COR-L47 (cell line): Measurements from ENCODE around the gene ELOVL2.

Experiments
- DNase-seq: peaks from one replicate; lab custom pipeline; 2025; lab: John Stamatoyannopoulos, UW

Gene ELOVL2

DNA sequence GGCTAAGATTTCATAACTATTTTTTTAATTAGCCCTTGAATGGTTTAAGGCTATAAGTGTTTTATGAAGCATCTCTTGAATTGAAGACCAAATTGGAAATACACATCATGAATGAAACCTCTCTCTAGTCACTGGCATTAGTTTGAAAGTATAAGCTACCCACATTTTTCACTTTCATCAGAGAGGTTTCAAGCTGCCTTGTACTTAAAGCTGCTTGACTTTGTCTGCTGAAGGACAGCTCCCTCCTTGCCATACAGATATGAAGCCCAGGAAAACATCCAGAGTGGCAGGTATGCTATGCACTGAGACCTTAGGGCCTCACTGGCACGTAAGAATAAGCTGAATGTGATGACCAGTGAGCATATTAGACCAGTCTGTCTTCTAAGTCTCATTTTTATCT is 62.7 kb downstream of the ELOVL2 start:
- no peak for DNase-seq

DNA sequence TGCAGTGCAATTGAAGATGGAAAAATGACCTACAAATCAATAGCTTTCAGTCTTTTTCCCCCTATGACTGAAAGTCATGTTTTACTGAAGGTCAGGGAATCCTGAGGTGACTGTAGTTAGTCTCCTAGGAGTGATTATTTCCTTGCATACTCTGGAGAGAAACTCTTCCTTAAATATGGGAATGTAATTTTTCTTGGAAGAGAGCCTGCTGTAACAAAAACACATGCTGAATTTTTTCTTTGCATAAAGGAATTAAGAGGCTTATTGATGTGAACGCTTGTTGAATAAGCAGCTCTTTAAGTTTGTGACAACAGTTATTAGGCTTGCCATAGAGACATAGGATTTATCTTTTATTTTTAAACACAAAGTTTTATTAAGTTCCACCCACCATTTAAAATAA is 64.5 kb downstream of the ELOVL2 start:
- no peak for DNase-seq

DNA sequence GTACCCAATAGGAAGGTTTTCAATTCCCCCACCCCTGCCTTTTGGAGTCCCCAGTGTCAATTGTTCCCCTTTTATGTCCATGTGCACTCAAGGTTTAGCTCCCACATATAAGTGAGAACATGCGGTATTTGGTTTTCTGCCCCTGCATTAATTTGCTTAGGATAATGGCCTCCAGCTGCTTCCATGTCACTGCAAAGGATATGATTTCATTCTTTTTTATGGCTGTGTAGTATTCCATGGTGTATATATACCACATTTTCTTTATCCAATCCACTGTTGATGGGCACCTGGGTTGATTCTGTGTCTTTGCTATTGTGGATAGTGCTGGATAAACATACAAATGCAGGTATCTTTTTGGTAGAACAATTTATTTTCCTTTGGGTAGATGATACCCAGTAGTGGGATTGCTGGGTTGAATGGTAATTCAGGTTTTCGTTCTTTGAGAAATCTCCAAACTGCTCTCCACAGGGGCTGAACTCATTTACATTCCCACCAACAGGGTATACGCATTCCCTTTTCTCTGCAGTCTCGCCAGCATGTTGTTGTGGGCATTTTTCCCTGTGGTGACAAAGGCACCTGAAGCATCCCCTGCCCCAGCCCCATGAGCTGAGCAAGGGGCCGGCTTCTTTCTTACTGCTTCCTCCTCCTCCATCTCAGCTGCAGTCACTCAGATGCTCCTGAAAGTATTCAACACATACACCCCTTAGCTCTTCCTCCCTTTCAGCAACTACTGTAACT is 66.7 kb downstream of the ELOVL2 start:
- no peak for DNase-seq

DNA sequence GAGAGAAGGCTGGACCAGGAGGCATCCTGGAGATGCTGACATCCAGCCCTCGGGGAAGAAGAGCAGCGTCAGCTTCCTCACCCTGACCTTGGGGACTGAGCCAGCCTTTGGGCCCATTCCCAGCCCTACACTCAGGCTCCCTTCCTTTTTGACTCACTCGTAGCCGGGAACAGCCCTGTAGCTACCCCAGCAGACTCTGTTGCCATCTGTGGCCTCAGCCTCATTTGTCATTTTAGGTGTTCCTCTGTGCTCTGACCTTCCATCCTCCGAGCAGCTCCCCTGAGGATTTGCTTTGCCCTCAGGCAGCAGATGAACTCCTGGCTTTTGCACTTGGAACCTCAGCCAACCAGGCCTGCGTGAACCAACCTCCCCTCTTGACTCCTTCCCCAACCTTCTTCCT is 67.5 kb downstream of the ELOVL2 start:
- DNase-seq = no peak

DNA sequence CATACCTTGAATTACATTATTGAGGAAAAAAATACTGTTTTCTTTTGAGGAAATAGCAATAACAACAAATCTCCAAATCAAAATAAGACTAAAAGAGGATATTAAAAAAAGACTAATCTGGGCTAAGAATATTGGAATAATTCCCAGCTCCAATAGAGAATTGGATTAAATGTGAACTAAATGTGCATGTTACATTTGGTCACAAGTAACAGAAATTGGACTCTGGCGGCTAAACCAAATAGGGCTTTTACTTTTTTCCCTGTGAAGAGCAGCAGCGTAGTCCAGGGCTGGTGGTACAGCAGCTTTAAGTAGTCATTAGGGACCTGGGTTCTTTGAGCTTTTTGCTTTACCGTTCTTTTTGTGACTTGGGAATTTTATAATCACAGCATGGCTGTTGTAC is 71.9 kb downstream of the ELOVL2 start:
- DNase-seq = no peak

DNA sequence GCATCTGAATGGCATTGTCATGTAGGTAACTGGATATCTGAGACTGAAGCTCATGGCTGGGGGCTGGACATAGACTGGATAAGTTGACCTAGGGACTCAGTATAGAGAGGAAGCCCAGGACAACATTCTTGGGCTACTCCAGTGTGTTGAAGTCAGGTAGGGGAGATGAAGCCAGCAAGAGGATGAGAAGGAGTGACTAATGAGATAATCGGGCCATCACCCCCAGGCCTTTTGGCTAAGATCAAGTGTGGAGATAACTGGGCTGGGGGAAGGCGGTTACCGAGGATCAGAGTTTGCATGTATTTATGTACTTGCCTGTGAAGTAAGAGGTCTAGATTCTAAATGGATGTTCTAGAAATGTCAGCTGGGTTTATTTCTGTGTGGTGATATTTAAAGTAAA is 73.4 kb downstream of the ELOVL2 start:
- no peak for DNase-seq

DNA sequence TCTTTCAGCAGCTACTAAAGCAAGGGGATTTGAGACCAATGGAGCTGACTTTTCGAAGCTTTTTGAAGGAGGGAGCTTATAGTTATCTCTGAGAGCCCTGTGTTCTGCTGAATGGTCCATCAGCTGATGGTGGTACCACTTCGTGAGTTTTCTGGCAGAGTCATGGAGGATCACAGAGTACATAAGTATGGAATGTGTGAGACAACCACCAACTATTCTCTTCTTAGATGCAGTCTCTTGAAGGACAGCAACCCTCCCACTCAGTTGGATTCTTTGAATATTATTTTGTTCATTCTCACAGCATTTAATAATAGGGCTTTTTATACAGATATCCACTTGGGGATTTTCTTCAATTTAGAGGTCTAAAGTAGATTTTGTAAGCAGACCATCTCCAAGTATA is 75.3 kb downstream of the ELOVL2 start:
- DNase-seq = no peak

DNA sequence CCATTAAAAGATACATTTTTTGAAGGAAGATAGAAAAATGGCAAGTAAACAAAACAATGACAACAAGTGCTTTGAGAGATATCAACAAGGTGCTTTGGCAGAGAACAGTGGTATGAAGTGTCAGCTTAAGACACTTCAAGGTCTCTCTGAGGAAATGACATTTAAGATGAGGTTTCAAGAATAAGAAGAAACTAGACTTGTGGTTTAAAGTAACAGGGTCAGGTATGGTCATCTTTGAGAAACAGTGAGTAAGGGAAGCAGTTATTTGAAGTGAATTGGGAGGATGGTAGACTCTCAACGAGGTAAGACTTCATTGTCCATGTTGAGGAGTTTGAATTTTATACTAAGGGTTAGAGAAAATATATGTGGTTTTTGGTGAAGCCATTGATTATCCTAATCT is 79.4 kb downstream of the ELOVL2 start:
- no peak for DNase-seq

DNA sequence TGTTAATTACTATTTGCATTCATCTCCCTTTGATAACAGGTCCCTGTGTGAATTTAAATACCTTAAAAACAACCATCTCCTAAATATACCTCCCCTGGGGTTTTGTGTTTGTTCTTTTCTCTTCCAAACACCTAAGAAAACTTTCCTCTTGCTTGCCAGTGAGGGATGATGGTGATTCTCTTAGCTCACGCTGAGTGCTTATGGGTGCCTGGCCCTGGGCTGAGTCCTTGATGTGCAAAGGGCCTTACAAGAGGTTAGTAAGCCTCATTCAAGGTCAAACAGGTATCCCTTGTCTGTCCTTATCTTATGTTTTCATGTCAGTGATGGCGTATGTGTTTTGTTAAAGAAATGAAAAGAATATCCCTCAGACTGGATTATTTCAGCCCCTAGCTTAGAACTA is 81.0 kb downstream of the ELOVL2 start:
- DNase-seq = no peak

DNA sequence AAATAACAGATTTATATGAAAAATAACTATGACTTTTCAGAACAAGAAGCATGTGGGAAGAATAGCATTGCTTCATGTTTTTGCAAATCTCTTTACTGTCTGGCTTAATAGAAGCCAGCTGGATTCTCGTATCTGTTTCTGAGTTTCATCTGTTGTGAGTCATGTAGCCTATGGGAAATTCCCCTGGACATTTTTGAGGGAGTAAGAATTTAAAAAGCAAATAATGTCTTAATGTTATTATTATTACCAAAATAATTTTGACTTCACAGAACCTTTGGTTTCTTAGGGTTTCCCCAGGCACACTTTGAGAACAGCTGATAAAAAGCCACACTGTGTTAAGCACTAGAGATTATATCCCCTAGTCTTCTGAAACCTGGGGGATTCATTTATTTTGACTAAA is 81.4 kb downstream of the ELOVL2 start:
- no peak for DNase-seq

DNA sequence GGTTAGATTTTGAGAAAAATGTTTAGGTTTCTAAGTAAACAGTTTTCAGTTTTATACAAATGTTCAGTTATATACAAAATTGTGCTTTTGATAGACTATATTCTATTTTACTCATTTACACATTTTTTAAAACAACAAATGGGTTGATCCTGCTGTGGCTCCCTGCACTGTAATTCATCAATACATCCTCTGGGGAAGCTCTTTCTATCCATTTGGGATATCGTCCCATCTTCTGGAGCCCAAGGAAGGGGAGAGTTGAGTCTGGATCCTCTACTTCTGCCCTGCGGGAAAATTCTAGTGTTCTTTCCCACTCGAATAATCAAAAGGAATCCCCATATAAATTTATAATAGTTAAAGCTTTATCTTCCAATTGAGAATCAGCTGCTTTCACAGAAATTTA is 82.3 kb downstream of the ELOVL2 start:
- no peak for DNase-seq

DNA sequence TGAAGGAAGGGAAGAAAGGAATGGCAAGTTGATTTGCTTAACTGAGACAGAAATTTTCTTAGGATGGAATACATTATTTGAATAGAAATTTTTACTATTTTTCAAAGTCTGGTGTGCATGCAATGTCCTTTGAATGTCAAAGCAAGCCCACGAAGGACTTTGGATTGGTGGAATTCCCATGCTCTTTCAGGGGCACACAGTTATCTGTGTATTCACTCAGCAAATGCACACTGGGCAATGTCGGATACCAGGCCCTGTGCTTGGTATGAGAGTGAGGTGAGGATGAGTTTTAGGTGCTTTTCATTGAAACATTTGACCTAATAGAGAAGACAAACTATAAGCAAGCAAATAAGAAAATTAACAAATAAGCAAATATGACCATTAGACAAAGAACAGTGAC is 83.9 kb downstream of the ELOVL2 start:
- no peak for DNase-seq

DNA sequence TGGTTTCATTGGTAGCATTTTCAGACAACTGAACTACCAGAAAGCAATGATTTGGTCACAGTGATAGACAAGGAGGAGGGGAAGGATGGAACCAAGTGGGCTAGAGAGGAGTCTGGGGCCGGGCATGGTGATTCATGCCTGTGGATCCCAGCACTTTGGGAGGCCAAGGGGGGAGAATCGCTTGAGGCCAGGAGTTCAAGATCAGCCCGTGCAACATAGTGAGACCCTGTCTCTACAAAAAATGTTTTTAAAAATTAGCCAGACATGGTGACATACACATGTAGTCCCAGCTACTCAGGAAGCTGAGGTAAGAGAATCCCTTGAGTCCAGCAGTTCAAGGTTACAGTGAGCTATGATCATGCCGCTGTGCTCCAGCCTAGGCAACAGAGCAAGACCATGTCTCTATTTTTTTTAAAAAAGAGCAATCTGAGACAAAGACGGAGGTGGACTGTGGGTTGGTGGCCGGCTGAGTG is 86.7 kb downstream of the ELOVL2 start:
- no peak for DNase-seq

DNA sequence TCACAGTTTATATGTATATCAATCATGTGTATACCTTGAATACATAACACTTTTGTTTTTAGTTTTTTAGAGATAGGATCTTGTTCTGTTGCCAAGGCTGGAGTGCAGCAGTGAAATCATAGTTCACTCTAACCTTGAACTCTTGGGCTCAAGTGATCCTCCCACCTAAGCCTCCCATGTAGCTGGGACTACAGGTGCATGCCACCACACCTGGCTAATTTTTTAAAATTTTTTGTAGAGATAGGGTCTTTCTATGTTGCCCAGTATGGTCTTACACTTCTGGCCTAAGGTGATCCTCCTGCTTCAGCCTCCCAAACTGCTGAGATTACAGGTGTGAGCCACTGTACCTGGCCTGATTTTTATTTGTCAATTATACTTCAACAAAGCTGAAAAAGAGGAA is 87.3 kb downstream of the ELOVL2 start:
- no peak for DNase-seq

DNA sequence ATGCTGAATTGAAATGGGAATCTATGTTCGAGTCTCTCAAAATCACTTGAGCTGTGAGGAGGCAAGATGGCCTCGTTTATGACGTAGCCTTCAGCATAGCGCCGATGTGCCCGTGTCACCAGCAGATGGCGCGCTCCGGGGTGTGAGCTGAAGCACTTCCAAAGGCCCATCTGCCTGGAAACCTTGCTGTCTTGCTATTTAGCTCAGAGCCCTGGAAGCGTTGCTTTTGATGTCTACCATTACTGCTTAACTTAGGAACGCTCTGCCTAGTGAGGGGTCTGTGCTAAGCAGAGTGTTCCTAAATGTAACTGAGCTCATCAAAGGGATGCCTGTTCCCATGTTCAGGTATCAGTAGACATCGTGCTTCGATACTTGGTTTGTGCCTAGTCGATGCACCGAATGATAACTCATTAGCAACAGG is 89.5 kb downstream of the ELOVL2 start:
- peak; percentile 68 for DNase-seq

DNA sequence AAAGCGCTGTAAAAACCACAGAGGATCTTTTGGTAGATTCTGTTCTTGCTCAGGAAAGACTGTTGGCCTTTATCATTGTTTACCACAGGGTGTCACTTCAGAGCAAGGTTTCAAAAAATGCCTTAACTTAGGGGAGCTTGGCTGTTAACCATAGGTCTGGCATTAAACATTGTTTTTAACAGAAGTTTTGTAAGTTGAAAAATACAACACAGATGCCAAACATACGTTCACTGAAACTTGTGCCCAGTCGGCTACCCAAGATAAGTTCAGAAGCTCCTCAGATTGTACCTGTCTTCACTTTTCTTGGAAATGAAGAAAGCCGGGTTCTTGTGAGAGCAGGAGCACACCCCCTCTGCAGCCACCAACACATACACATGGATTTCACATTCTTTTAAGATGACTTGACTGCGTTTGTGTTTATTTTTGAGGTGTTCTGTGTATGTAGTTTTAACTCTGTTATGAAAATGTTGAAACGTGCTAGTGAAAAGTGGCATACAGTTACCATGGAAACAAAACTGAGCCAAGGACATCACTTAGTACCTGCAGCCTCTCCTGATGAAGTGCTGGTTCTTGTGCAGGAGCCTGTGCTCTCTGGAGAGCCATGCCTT is 92.3 kb downstream of the ELOVL2 start:
- peak; percentile 28 for DNase-seq

DNA sequence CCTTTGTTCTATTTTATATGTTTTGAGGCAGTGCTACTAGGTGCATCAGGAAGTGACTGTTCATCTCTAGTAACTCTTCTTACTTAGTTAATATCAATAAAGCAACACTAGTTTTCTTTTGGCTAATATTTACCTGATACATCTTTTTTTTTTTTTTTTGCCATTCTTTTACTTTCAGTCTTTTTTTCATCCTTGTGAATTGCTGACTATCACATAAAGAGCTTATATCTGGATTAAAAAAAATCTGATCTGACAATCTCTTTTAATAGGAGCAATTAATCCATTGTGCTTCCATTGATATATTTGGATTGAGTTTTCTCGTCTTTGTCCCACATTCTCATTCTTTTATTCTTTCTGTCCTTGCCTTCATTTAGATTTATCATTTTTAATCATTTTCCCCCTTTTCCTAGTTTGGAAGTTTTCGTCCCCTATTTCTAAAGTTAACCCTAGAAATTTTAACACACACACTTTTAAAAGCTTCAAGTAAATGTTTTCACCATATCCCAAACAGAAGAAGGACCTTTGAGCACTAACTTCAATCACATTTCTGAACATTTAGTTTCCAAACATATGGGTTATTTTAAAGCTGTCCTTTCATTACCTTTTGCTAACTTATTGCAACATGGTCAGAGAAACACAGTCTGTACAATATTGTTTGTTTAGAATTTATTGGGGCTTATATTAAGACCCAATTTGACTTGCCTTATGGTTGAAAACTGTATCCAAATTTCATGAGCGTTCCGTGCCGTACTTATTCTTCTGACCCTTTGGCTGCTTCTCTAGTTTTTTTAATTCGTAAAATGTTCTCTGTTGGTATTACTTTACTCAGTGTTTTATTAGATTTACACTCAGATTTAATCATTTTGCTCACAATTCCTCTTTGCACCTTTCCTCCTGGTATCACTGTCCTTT is 94.3 kb downstream of the ELOVL2 start:
- no peak for DNase-seq

DNA sequence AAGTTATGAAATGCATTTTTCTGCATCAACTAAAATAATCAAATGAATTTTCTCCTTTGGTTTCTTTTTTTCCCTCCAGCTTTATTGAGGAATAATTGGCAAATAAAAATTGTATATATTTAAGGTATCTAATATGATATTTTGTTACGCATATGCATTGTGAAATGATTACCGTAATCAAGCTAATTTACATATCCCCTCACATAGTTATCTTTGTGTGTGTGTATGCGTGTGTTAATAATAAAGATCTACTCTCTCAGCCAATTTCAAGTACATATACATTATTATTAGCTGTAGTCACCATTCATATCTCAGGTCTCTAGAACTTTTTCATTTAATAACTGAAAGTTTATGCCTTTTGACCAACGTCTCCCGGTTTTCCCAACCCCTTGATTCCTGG is 96.1 kb downstream of the ELOVL2 start:
- DNase-seq = no peak

DNA sequence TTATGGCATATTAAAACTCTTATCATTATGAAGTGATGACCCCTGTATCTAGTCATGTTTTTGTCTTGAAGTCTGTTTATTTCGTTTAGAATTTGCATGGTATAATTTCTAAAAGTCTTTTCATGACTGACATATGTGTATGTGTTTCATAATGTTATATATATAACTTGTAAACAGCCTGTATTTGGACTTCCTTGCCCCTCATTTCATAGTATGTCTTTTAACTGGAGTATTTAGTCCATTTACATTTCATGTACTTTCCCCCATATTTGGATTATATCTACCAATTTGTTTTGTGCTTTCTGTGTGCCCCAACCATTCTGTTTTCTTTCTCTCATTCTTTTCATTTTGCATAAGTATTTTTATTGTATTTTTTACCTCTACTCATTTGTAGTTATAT is 98.3 kb downstream of the ELOVL2 start:
- DNase-seq = no peak

DNA sequence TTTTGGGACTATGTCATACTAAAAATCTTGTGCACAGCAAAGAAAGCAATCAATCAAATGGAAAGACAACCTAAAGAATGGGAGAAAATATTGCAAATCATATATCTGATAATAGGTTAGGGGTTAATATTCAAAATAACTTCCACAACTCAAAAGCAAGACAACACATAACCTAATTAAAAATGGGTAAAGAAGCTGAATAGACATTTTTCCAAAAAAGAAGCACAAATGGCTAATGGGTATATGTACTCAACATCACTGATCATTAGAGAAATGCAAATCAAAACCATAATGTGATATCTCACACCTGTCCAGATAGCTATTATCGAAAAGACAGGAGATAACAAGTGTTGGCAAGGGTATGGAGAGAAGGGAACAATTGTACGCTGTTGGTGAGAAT is 104.3 kb downstream of the ELOVL2 start:
- DNase-seq = no peak

DNA sequence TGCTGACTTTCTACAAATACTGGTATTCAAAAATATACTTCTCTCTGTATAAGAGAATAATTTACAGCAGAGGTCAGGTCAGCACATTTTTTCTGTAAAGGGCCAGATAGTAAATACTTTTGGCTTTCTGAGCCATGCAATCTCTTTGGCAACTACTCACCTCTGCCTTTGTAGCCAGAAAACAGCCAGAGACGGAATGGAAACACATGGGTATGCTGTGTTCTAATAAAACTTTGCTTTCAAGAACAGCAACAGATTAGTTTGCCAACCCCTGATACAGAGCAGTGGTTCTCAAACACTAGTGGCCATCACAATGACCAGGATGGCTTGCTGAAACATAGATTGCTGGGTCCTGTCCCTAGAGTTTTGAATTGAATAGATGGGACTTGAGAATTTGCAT is 111.0 kb downstream of the ELOVL2 start:
- DNase-seq = no peak
